Urothelium cell line (cell line): ENCODE results near the gene PTX4.
A peak's percentile ranks its signal among the peaks of the same experiment; 100 is the strongest.
"Not testable (repeated sequence)": the region's sequence is repeated elsewhere in the genome, so short reads cannot be mapped to it uniquely, and the experiment has no call there.

ENCODE experiments used
- DNase-seq: peaks from one replicate; pipeline ENCODE4 v3.0.0; 2011; ENCODE audit warnings: low spot score, mixed read lengths
- FAIRE-seq: peaks from 2 replicates; lab custom pipeline; 2011; peaks lifted over from hg19 to GRCh38; lab: Jason Lieb, UNC

The PTX4 gene

GRCh38 chr16:1486551-1487390 lies 2.0 kb downstream of the PTX4 start:
- DNase-seq (no peak), FAIRE-seq (no peak)

- DNase-seq = no peak
- FAIRE-seq = no peak
Measured at GRCh38 chr16:1485847-1486496, 2.8 kb downstream of the PTX4 start.

- FAIRE-seq (no peak), DNase-seq (no peak)
Measured at GRCh38 chr16:1481906-1482835, 6.6 kb downstream of the PTX4 start.

GRCh38 chr16:1478937-1479336 lies 9.8 kb downstream of the PTX4 start:
- not testable (repeated sequence) for FAIRE-seq, DNase-seq

- DNase-seq = no peak
Measured at GRCh38 chr16:1477033-1477432, 11.7 kb downstream of the PTX4 start.

GRCh38 chr16:1475552-1476114 lies 13.1 kb downstream of the PTX4 start:
- no peak for DNase-seq
- no peak for FAIRE-seq

More at GRCh38 chr16:1477033-1477432, 11.7 kb downstream of the PTX4 start:
- FAIRE-seq = no peak

GRCh38 chr16:1474796-1475551 lies 13.8 kb downstream of the PTX4 start, which contains the start of gene CLCN7:
CLCN7 (minus strand) TSS chr16:1475028; CDS start chr16:1474974, 54 bp downstream.
- FAIRE-seq (peak; percentile 94), DNase-seq (peak; percentile 98)

- FAIRE-seq = no peak
Measured at GRCh38 chr16:1474082-1474795, 14.5 kb downstream of the PTX4 start.

GRCh38 chr16:1472974-1473373 lies 15.8 kb downstream of the PTX4 start:
- FAIRE-seq (no peak), DNase-seq (no peak)

More at GRCh38 chr16:1474082-1474795, 14.5 kb downstream of the PTX4 start:
- DNase-seq = no peak

- FAIRE-seq = no peak
- no peak for DNase-seq
Measured at GRCh38 chr16:1471569-1472194, 17.1 kb downstream of the PTX4 start.

- no peak for FAIRE-seq
- no peak for DNase-seq
Measured at GRCh38 chr16:1470481-1471251, 18.1 kb downstream of the PTX4 start.

- DNase-seq (no peak), FAIRE-seq (no peak)
Measured at GRCh38 chr16:1469693-1470201, 19.0 kb downstream of the PTX4 start.

- not testable (repeated sequence) for FAIRE-seq, DNase-seq
Measured at GRCh38 chr16:1469141-1469540, 19.6 kb downstream of the PTX4 start.

- no peak for FAIRE-seq
- DNase-seq = no peak
Measured at GRCh38 chr16:1468426-1468810, 20.3 kb downstream of the PTX4 start.

GRCh38 chr16:1466968-1467521 lies 21.7 kb downstream of the PTX4 start:
- FAIRE-seq (no peak), DNase-seq (peak; percentile 31)

- DNase-seq (no peak), FAIRE-seq (peak; percentile 17)
Measured at GRCh38 chr16:1466054-1466453, 22.7 kb downstream of the PTX4 start.

- no peak for DNase-seq
- FAIRE-seq = no peak
Measured at GRCh38 chr16:1465567-1465915, 23.2 kb downstream of the PTX4 start.
